Activated T-cell treated with anti-CD3 and anti-CD28 coated beads, Interleukin-2, amount 50 U/mL, for 72 hours (primary cell): ENCODE measurements around the gene SLC28A1. TPM values are rescaled to one million over a fixed set of nuclear protein-coding genes. Genes with fewer than 3 reads are reported as not detected.
A peak's percentile ranks its signal among the peaks of the same experiment; 100 is the strongest.
"Not testable (repeated sequence)": the region's sequence is repeated elsewhere in the genome, so short reads cannot be mapped to it uniquely, and the experiment has no call there.

Source experiments
- ATAC-seq, 2 donors: fragments of 150-1000 bp; cut with Tn5 transposase; replicated peaks in 1 of 2; 2 replicates each; pipeline ENCODE4 v1.10.0; 2021; ENCODE audit warnings: moderate library complexity in 2 of 2, mild to moderate bottlenecking in 1 of 2
- DNase-seq, 2 donors: peaks; one replicate each; pipeline ENCODE4 v3.0.0; 2021 to 2022; ENCODE audit warnings: mixed read lengths in 1 of 2
- H3K27ac Mint-ChIP-seq: one replicate; pipeline ENCODE4 v1.8.0; 2022; ENCODE audit warnings: mild to moderate bottlenecking, moderate library complexity, mixed read lengths
- H3K27me3 Mint-ChIP-seq: one replicate; pipeline ENCODE4 v1.8.0; 2022; ENCODE audit warnings: low read depth, mixed read lengths
- H3K36me3 Mint-ChIP-seq, 2 donors: one replicate each; pipeline ENCODE4 v1.8.0; 2022; ENCODE audit warnings: mixed read lengths in 2 of 2, mild to moderate bottlenecking in 1 of 2; ENCODE audit not compliant: insufficient read depth in 2 of 2
- H3K4me1 Mint-ChIP-seq: one replicate; pipeline ENCODE4 v1.8.0; 2022; ENCODE audit warnings: low read depth, mixed read lengths
- H3K4me3 Mint-ChIP-seq, 2 donors: one replicate each; pipeline ENCODE4 v1.8.0; 2022; ENCODE audit warnings: mild to moderate bottlenecking in 2 of 2, mixed read lengths in 2 of 2, moderate library complexity in 2 of 2
- H3K9me3 Mint-ChIP-seq, 2 donors: one replicate each; pipeline ENCODE4 v1.8.0; 2022; ENCODE audit warnings: mixed read lengths in 2 of 2
- total RNA-seq, 2 donors: library from RNA; stranded (reverse); gene quantifications; one replicate each; pipeline ENCODE4 v1.2.3, GENCODE V29; 2022

Gene SLC28A1
- total RNA-seq = not detected

GRCh38 chr15:84883916-84884781 is at the start of gene SLC28A1:
Gene SLC28A1, plus strand, starts transcription at chr15:84884662. Its CDS starts 3,099 bp downstream, at chr15:84887761.
- Mint-ChIP-seq H3K9me3 (no peaks in the 10 kb centered on the region), H3K4me3 (no peak within 1 kb of the TSS), H3K27me3 (no peaks in the 10 kb centered on the region), H3K4me1 (no peaks in the 10 kb centered on the region), H3K27ac (no peak within 1 kb of the TSS), H3K36me3 (no peaks in the 10 kb centered on the region)
- no peak for ATAC-seq
- no peak for DNase-seq

GRCh38 chr15:84834969-84835368 is 49.5 kb upstream of the SLC28A1 start:
- Mint-ChIP-seq H3K27me3 (peaks cover 12% of the 10 kb centered on the region), H3K4me1 (no peaks in the 10 kb centered on the region), H3K36me3 (no peaks in the 10 kb centered on the region), H3K27ac (no peak overlapping the region), H3K9me3 (no peaks in the 10 kb centered on the region), H3K4me3 (no peak overlapping the region)
- DNase-seq (no peak), ATAC-seq (no peak)

GRCh38 chr15:84835661-84836337 is 48.7 kb upstream of the SLC28A1 start:
- DNase-seq (no peak), ATAC-seq (no peak)
- peaks cover 12% of the 10 kb centered on the region for H3K27me3 Mint-ChIP-seq
- no peaks in the 10 kb centered on the region for H3K36me3 Mint-ChIP-seq
- H3K9me3 Mint-ChIP-seq = no peaks in the 10 kb centered on the region
- H3K4me3 Mint-ChIP-seq = no peak overlapping the region
- H3K4me1 Mint-ChIP-seq = no peaks in the 10 kb centered on the region
- no peak overlapping the region for H3K27ac Mint-ChIP-seq

- H3K9me3 Mint-ChIP-seq = no peaks in the 10 kb centered on the region
- ATAC-seq = no peak
- no peak overlapping the region for H3K4me3 Mint-ChIP-seq
- H3K27me3 Mint-ChIP-seq = peaks cover 12% of the 10 kb centered on the region
- no peak for DNase-seq
- H3K36me3 Mint-ChIP-seq = no peaks in the 10 kb centered on the region
- H3K27ac Mint-ChIP-seq = no peak overlapping the region
- H3K4me1 Mint-ChIP-seq = no peaks in the 10 kb centered on the region
Observed at GRCh38 chr15:84836844-84837243, 47.6 kb upstream of the SLC28A1 start.

GRCh38 chr15:84839714-84840113 is 44.7 kb upstream of the SLC28A1 start:
- Mint-ChIP-seq H3K9me3 (no peaks in the 10 kb centered on the region), H3K4me1 (no peaks in the 10 kb centered on the region), H3K27ac (no peak overlapping the region), H3K36me3 (no peaks in the 10 kb centered on the region), H3K4me3 (no peak overlapping the region), H3K27me3 (peaks cover 7% of the 10 kb centered on the region)
- ATAC-seq (no peak), DNase-seq (no peak)

GRCh38 chr15:84840255-84840654 is 44.2 kb upstream of the SLC28A1 start:
- H3K4me1 Mint-ChIP-seq = no peaks in the 10 kb centered on the region
- no peak overlapping the region for H3K27ac Mint-ChIP-seq
- no peaks in the 10 kb centered on the region for H3K36me3 Mint-ChIP-seq
- no peak for DNase-seq
- ATAC-seq = no peak
- H3K27me3 Mint-ChIP-seq = peaks cover 7% of the 10 kb centered on the region
- no peak overlapping the region for H3K4me3 Mint-ChIP-seq
- no peaks in the 10 kb centered on the region for H3K9me3 Mint-ChIP-seq

GRCh38 chr15:84840741-84841429 is 43.6 kb upstream of the SLC28A1 start:
- Mint-ChIP-seq H3K4me1 (no peaks in the 10 kb centered on the region), H3K36me3 (no peaks in the 10 kb centered on the region), H3K9me3 (no peaks in the 10 kb centered on the region), H3K4me3 (no peak overlapping the region), H3K27me3 (peaks cover 3% of the 10 kb centered on the region), H3K27ac (no peak overlapping the region)
- DNase-seq = no peak
- ATAC-seq = no peak

GRCh38 chr15:84842781-84843180 is 41.7 kb upstream of the SLC28A1 start:
- Mint-ChIP-seq H3K27ac (no peak overlapping the region), H3K36me3 (peaks cover 6 to 8% of the 10 kb centered on the region in 2 donors), H3K9me3 (peaks cover 3 to 8% of the 10 kb centered on the region in 2 donors), H3K4me3 (no peak overlapping the region), H3K4me1 (no peaks in the 10 kb centered on the region), H3K27me3 (no peaks in the 10 kb centered on the region)
- DNase-seq = no peak
- no peak for ATAC-seq

GRCh38 chr15:84844964-84845363 is 39.5 kb upstream of the SLC28A1 start:
- peaks cover 5 to 8% of the 10 kb centered on the region in 2 donors for H3K9me3 Mint-ChIP-seq
- no peak for ATAC-seq
- DNase-seq = no peak
- no peak overlapping the region for H3K27ac Mint-ChIP-seq
- no peaks in the 10 kb centered on the region for H3K27me3 Mint-ChIP-seq
- H3K4me3 Mint-ChIP-seq = no peak overlapping the region
- no peaks in the 10 kb centered on the region for H3K4me1 Mint-ChIP-seq
- H3K36me3 Mint-ChIP-seq = peaks cover 6 to 8% of the 10 kb centered on the region in 2 donors

GRCh38 chr15:84845631-84846030 is 38.8 kb upstream of the SLC28A1 start:
- DNase-seq = peak; percentile 40 to 45
- not testable (repeated sequence) for ATAC-seq, H3K4me1 Mint-ChIP-seq, H3K4me3 Mint-ChIP-seq, H3K27me3 Mint-ChIP-seq, H3K9me3 Mint-ChIP-seq, H3K27ac Mint-ChIP-seq, H3K36me3 Mint-ChIP-seq

- DNase-seq (no peak), ATAC-seq (no peak)
- no peak overlapping the region for H3K27ac Mint-ChIP-seq
- peaks cover 6 to 8% of the 10 kb centered on the region in 2 donors for H3K36me3 Mint-ChIP-seq
- H3K4me1 Mint-ChIP-seq = no peaks in the 10 kb centered on the region
- peaks cover 5 to 8% of the 10 kb centered on the region in 2 donors for H3K9me3 Mint-ChIP-seq
- H3K27me3 Mint-ChIP-seq = no peaks in the 10 kb centered on the region
- H3K4me3 Mint-ChIP-seq = no peak overlapping the region
Observed at GRCh38 chr15:84846269-84846668, 38.2 kb upstream of the SLC28A1 start.

- no peak overlapping the region for H3K27ac Mint-ChIP-seq
- no peaks in the 10 kb centered on the region for H3K4me1 Mint-ChIP-seq
- ATAC-seq = no peak
Observed at GRCh38 chr15:84847382-84847781, 37.1 kb upstream of the SLC28A1 start.

GRCh38 chr15:84852212-84852611 is 32.2 kb upstream of the SLC28A1 start:
- Mint-ChIP-seq H3K4me3 (no peak overlapping the region), H3K27me3 (no peaks in the 10 kb centered on the region), H3K4me1 (no peaks in the 10 kb centered on the region), H3K36me3 (no peaks in the 10 kb centered on the region), H3K9me3 (peaks cover under 1 to 2% of the 10 kb centered on the region in 2 donors), H3K27ac (no peak overlapping the region)
- no peak for DNase-seq
- no peak for ATAC-seq

More at GRCh38 chr15:84847382-84847781, 37.1 kb upstream of the SLC28A1 start:
- no peak for DNase-seq
- no peak overlapping the region for H3K4me3 Mint-ChIP-seq
- peaks cover 5 to 8% of the 10 kb centered on the region in 2 donors for H3K9me3 Mint-ChIP-seq
- peaks cover 6 to 8% of the 10 kb centered on the region in 2 donors for H3K36me3 Mint-ChIP-seq
- no peaks in the 10 kb centered on the region for H3K27me3 Mint-ChIP-seq
